Measurements from ENCODE around the gene SHOC2. TPM values are rescaled to one million over a fixed set of nuclear protein-coding genes. Genes with fewer than 3 reads are reported as not detected.

SHOC2 gene
- total and polyA plus RNA-seq, 12 donors = 18.6 to 68.2 (median 48.5) TPM

- Histone ChIP-seq H3K4me3 (no peak overlapping the region), H3K27ac (no peak overlapping the region), H3K27me3 (no peaks in the 10 kb centered on the region), H3K36me3 (peaks cover 0 to 52% (median 0%) of the 10 kb centered on the region in 9 donors), H3K4me1 (peaks cover 0 to 64% (median 27%) of the 10 kb centered on the region in 9 donors), H3K9me3 (no peaks in the 10 kb centered on the region)
- ATAC-seq (no peak), DNase-seq (no peak)
- intact Hi-C loops (cut with DNase I) = loop anchor here in 5 of 10 donors (2.0 to 10.0 kb wide), 5 partner anchors 17 to 261 kb away; no protein-coding TSS in a partner anchor
- no peak for TF ChIP-seq CTCF (IDR thresholded peaks at IDR 0.05)
- 78 to 86% methylated on average over 2 of the region's 2 CpGs for WGBS, 2 donors
Measured at GRCh38 chr10:110876000-110876399, 43.4 kb upstream of the SHOC2 start.

- no peak for DNase-seq
- no peak for ATAC-seq
- Histone ChIP-seq H3K9me3 (no peaks in the 10 kb centered on the region), H3K27ac (no peak overlapping the region), H3K36me3 (peaks cover 0 to 60% (median 5%) of the 10 kb centered on the region in 9 donors), H3K4me3 (no peak overlapping the region), H3K27me3 (no peaks in the 10 kb centered on the region), H3K4me1 (peaks cover 0 to 66% (median 29%) of the 10 kb centered on the region in 9 donors)
- intact Hi-C loops (cut with DNase I) = loop anchor here in 4 of 10 donors (5.0 to 10.0 kb wide), 4 partner anchors 52 to 262 kb away; no protein-coding TSS in a partner anchor
- 93 to 98% methylated on average over 1 of the region's 1 CpG for WGBS, 2 donors
- no peak for TF ChIP-seq CTCF (IDR thresholded peaks at IDR 0.05)
Measured at GRCh38 chr10:110876788-110877187, 42.6 kb upstream of the SHOC2 start.

GRCh38 chr10:110880012-110880411, 39.4 kb upstream of the SHOC2 start:
- peak in 5 of 8 donors; percentile 28 to 89 (median 77) for ATAC-seq
- intact Hi-C loops (cut with DNase I) = loop anchor here in 1 of 10 donors (5.0 to 10.0 kb wide), 2 partner anchors 133 to 275 kb away; no protein-coding TSS in a partner anchor
- no peak for TF ChIP-seq CTCF (IDR thresholded peaks at IDR 0.05)
- H3K27me3 ChIP-seq = no peaks in the 10 kb centered on the region
- H3K27ac ChIP-seq = peak overlapping the region in 2 of 10 donors; percentile 9 to 43
- H3K36me3 ChIP-seq = peaks cover 0 to 92% (median 25%) of the 10 kb centered on the region in 9 donors
- H3K9me3 ChIP-seq = no peaks in the 10 kb centered on the region
- 60 to 69% methylated on average over 3 of the region's 3 CpGs for WGBS, 2 donors
- DNase-seq = no peak
- no peak overlapping the region for H3K4me3 ChIP-seq
- peaks cover 0 to 54% (median 17%) of the 10 kb centered on the region in 9 donors for H3K4me1 ChIP-seq

- no peak for DNase-seq
- Histone ChIP-seq H3K27ac (no peak overlapping the region), H3K4me1 (peaks cover 0 to 41% (median 14%) of the 10 kb centered on the region in 9 donors), H3K36me3 (peaks cover 0 to 100% (median 29%) of the 10 kb centered on the region in 9 donors), H3K27me3 (no peaks in the 10 kb centered on the region), H3K4me3 (no peak overlapping the region), H3K9me3 (no peaks in the 10 kb centered on the region)
- WGBS, 2 donors = 74 to 77% methylated on average over 9 of the region's 9 CpGs
- TF ChIP-seq CTCF (IDR thresholded peaks at IDR 0.05) = no peak
- intact Hi-C loops (cut with DNase I) = loop anchor here in 1 of 10 donors (5.0 to 10.0 kb wide), 2 partner anchors 134 to 276 kb away; no protein-coding TSS in a partner anchor
- ATAC-seq = peak in 2 of 8 donors; percentile 62 to 63
Measured at GRCh38 chr10:110881247-110881646, 38.2 kb upstream of the SHOC2 start.
